ENCODE measurements around the gene XBP1. TPM values are rescaled to one million over a fixed set of nuclear protein-coding genes. Genes with fewer than 3 reads are reported as not detected.
A peak's percentile ranks its signal among the peaks of the same experiment; 100 is the strongest.

Gene XBP1
- total and polyA plus RNA-seq, 2 of the 13 experiments (the other 11 are each of a cell fraction or from before 2014, with no cell fraction given) = 416 to 427 TPM

GRCh38 chr22:28829358-28830181, 29.2 kb upstream of the XBP1 start (continued):
- TF ChIP-seq AKAP8 (CRISPR knock-in tag; IDR thresholded peaks at IDR 0.05) = no peak
- TF ChIP-seq CENPX (CRISPR knock-in tag; IDR thresholded peaks at IDR 0.05) = no peak
- TF ChIP-seq SRY (CRISPR knock-in tag; IDR thresholded peaks at IDR 0.05) = no peak
- TF ChIP-seq ZNF780A (CRISPR knock-in tag; IDR thresholded peaks at IDR 0.05) = no peak
- no peak for TF ChIP-seq ZNF280B (CRISPR knock-in tag; IDR thresholded peaks at IDR 0.05; ENCODE audit: borderline replicate concordance)
- TF ChIP-seq BORCS8-MEF2B (CRISPR knock-in tag; IDR thresholded peaks at IDR 0.05) = no peak
- peak; percentile 64; the same call in 1 of the 2 replicates for TF ChIP-seq ATF1 (CRISPR knock-in tag; IDR thresholded peaks at IDR 0.05)
- TF ChIP-seq PHB2 (IDR thresholded peaks at IDR 0.05; ENCODE audit: partially characterized antibody) = no peak
- no peak for TF ChIP-seq ZNF260 (CRISPR knock-in tag; IDR thresholded peaks at IDR 0.05; ENCODE audit: borderline replicate concordance, low read depth)

GRCh38 chr22:28826921-28827320, 26.6 kb upstream of the XBP1 start:
- CTCF ChIA-PET (ENCODE audit: low intra/inter-chr PET ratio, low total read pairs) = no interaction called here
- H3K9me3 ChIP-seq (ENCODE audit: low read length) = no peaks in the 10 kb centered on the region
- H3K36me3 ChIP-seq (replicated peaks in 1 of 2; ENCODE audit: control insufficient read depth in 1 of 2, insufficient read depth in 2 of 2, low read length in 2 of 2) = no peaks in the 10 kb centered on the region
- no peak overlapping the region for H3K9ac ChIP-seq (ENCODE audit: insufficient read depth, low read depth, low read length)
- intact Hi-C loops (cut with micrococcal nuclease; ENCODE audit: unreplicated experiment) = loop anchor here (5.0 kb wide), 1 partner anchor 35 kb away; no protein-coding TSS in a partner anchor
- H3K4me3 ChIP-seq (replicated peaks in 1 of 3; ENCODE audit: insufficient read depth in 1 of 3, low read depth in 2 of 3, low read length in 3 of 3) = no peak overlapping the region
- in situ Hi-C loops (cut with HindIII; ENCODE audit: extremely low pct_ligation_motif_present, low pct_unique_long_range_greater_than_20kb) = loop anchor here (5.0 to 10.0 kb wide), 2 partner anchors 35 to 222 kb away; no protein-coding TSS in a partner anchor
- H4K20me1 ChIP-seq (ENCODE audit: insufficient read depth, low read length) = no peaks in the 10 kb centered on the region
- DNase-seq (ENCODE audit: low spot score) = no peak
- ATAC-seq = no peak
- WGBS (ENCODE audit: low lambda C conversion rate) = 98% methylated on average over 7 of the region's 7 CpGs
- POLR2A ChIA-PET = interaction anchor here (4.2 kb wide), 1 partner anchor 26 kb away, joined by 75 read pairs; the partner anchor contains the start of gene XBP1
- H3K27me3 ChIP-seq (ENCODE audit: control insufficient read depth in 1 of 2, insufficient read depth in 2 of 2, low read length in 2 of 2) = no peaks in the 10 kb centered on the region
- no peak overlapping the region for H3K4me2 ChIP-seq (ENCODE audit: low read depth, low read length)
- H3K79me2 ChIP-seq (ENCODE audit: insufficient read depth, low read length) = no peaks in the 10 kb centered on the region
- H2AFZ ChIP-seq (ENCODE audit: low read length) = no peak overlapping the region
- no TSS peak for BruUV-seq (replicated peaks)
- no peak for FAIRE-seq
- H3K27ac ChIP-seq (ENCODE audit: extremely low read length, insufficient read depth, low read length) = no peak overlapping the region
- peaks cover 67% of the 10 kb centered on the region for H3K4me1 ChIP-seq (ENCODE audit: insufficient read depth, low read length)
- TF ChIP-seq ZNF354B (CRISPR knock-in tag; IDR thresholded peaks at IDR 0.05) (no peak), ZNF124 (CRISPR knock-in tag; IDR thresholded peaks at IDR 0.05) (no peak), GLMP (CRISPR knock-in tag; IDR thresholded peaks at IDR 0.05; ENCODE audit: borderline replicate concordance) (no peak), IKZF1 (IDR thresholded peaks at IDR 0.05) (no peak), ATM (IDR thresholded peaks at IDR 0.05; ENCODE audit: borderline replicate concordance) (no peak), PBX3 (CRISPR knock-in tag; IDR thresholded peaks at IDR 0.05; ENCODE audit: borderline replicate concordance) (no peak), PRDM4 (CRISPR knock-in tag; IDR thresholded peaks at IDR 0.05; ENCODE audit: borderline replicate concordance) (no peak), JUNB (CRISPR knock-in tag; IDR thresholded peaks at IDR 0.05; ENCODE audit: borderline replicate concordance) (no peak)

All from HepG2 (cell line).